ENCODE data around the gene HIVEP3.

- TF ChIP-seq REST (IDR thresholded peaks at IDR 0.05; ENCODE audit: insufficient read depth in 1 of 2, low read depth in 2 of 2, low read length in 2 of 2), result no peak
- TF ChIP-seq TAF1 (IDR thresholded peaks at IDR 0.05; ENCODE audit: borderline replicate concordance, insufficient read depth, low read length), result no peak
- TF ChIP-seq POLR2AphosphoS5 (IDR thresholded peaks at IDR 0.05; ENCODE audit: low read depth, low read length), result no peak
- no peak for TF ChIP-seq SIN3A (IDR thresholded peaks at IDR 0.05; ENCODE audit: borderline replicate concordance, insufficient read depth, low read length)
These were observed 185.0 kb downstream of the HIVEP3 start for GRCh38 chr1:41733725-41734124.
